HK-2 (cell line): ENCODE data around the gene ELOVL3.
A peak's percentile ranks its signal among the peaks of the same experiment; 100 is the strongest.
"Not testable (repeated sequence)": the region's sequence is repeated elsewhere in the genome, so short reads cannot be mapped to it uniquely, and the experiment has no call there.

ENCODE experiments used
- DNase-seq: peaks from one replicate; pipeline ENCODE4 v3.0.0-alpha.2; 2018; ENCODE audit not compliant: unreplicated experiment

ELOVL3 gene

GRCh38 chr10:102225646-102226541, at the start of gene ELOVL3:
ELOVL3 (plus strand) TSS chr10:102226299; CDS start chr10:102226549, 250 bp downstream.
- DNase-seq: peak; percentile 98

- no peak for DNase-seq
Measured at GRCh38 chr10:102184606-102185005, 41.5 kb upstream of the ELOVL3 start.

- DNase-seq: no peak
Measured at GRCh38 chr10:102185272-102185671, 40.8 kb upstream of the ELOVL3 start.

- DNase-seq: no peak
Measured at GRCh38 chr10:102185811-102186527, 40.1 kb upstream of the ELOVL3 start.

- no peak for DNase-seq
Measured at GRCh38 chr10:102188298-102188940, 37.7 kb upstream of the ELOVL3 start.

- not testable (repeated sequence) for DNase-seq
Measured at GRCh38 chr10:102188941-102189898, 36.9 kb upstream of the ELOVL3 start.

GRCh38 chr10:102191956-102192355, 34.1 kb upstream of the ELOVL3 start:
- no peak for DNase-seq

GRCh38 chr10:102195296-102195870, 30.7 kb upstream of the ELOVL3 start:
- no peak for DNase-seq

GRCh38 chr10:102196893-102197292, 29.2 kb upstream of the ELOVL3 start:
- no peak for DNase-seq

GRCh38 chr10:102198027-102198426, 28.1 kb upstream of the ELOVL3 start:
- DNase-seq: no peak

- DNase-seq: no peak
Measured at GRCh38 chr10:102200751-102201640, 25.1 kb upstream of the ELOVL3 start.

- no peak for DNase-seq
Measured at GRCh38 chr10:102202386-102202785, 23.7 kb upstream of the ELOVL3 start.

GRCh38 chr10:102208311-102209035, 17.6 kb upstream of the ELOVL3 start:
- no peak for DNase-seq

GRCh38 chr10:102211615-102212299, 14.3 kb upstream of the ELOVL3 start:
- DNase-seq: no peak

GRCh38 chr10:102213599-102213998, 12.5 kb upstream of the ELOVL3 start:
- DNase-seq: not testable (repeated sequence)

GRCh38 chr10:102219370-102219769, 6.7 kb upstream of the ELOVL3 start:
- no peak for DNase-seq

GRCh38 chr10:102220612-102221011, 5.5 kb upstream of the ELOVL3 start:
- DNase-seq: no peak

GRCh38 chr10:102222797-102223196, 3.3 kb upstream of the ELOVL3 start:
- no peak for DNase-seq

- no peak for DNase-seq
Measured at GRCh38 chr10:102226542-102226870, 407 bp downstream of the ELOVL3 start.
